GM19324 (cell line): ENCODE results near the gene RNFT2.

ENCODE experiments used
- ATAC-seq: cut with Tn5 transposase; IDR thresholded peaks from one replicate; pipeline ENCODE4 v1.9.1; 2021; ENCODE audit warnings: mild to moderate bottlenecking, moderate library complexity; ENCODE audit not compliant: unreplicated experiment, low FRiP score

Gene RNFT2

DNA sequence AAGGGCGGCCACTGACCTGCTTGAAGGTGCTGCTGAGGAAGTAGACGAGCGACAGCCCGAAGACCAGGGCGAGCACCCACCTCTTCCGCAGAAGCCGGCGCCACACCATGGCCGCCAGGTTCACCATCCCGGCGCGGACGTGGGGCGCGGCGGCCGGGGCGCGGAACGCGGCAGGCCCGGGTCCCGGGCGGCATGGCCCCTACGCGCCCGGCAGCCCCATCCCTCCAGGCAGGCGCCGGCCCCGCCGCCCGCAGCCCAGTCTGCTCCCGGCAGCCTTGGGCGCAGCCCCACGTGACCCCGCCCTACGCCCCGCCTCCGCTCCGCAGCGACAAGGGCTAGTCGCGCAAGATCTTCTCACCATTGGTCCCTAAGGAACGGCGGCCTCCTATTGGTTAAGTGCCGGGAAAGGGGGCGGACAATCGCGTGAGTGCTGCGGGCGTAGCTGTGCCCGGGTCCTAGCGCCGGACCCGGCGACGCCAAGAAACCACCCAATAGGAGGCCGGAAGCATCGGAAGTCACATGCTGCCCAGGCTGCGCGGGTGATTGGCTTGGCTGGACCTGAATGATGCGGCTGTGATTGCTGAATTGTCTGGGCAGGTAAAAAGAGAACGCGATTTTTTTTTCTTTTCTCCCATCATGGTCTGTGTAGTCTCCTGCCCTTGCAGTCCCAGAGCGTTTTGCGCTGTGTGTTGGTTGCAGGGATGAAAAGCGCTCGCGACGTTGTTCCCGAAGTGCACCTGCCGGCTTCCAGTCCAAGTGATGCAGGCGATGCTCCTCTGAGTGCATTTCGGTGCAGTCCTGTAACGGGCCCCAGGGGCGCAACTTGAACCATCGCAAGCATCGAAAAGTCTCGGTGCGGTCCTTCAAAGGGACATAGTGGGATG lies at the start of gene RNFT2, which contains the start of gene SPRING1:
RNFT2 (plus strand) TSS at position 542 of the 884 bp plus-strand sequence. CDS start 2,183 bp downstream, outside the sequence.
SPRING1 (minus strand) TSS at position 296 of the 884 bp plus-strand sequence; CDS start at position 127, 169 bp downstream.
- ATAC-seq: peak; percentile 98

DNA sequence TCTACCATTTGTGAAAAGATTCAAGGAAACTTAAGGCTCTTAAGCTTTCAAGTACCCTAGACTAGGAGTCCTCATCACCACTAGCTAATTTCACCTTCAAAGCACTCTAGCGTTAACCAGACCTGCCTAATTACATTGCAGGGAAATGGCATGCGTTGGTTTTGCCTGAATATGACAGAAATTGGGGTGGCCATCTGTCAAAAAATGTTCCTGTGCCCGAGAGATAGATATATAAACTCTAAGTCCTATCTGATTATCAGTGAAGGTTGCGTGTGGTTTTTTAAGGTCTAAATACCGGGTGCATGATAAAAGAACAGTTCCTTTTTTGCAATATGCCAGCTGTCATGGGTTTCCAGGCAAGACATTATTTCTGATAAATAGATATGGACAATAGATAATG lies 48.6 kb upstream of the RNFT2 start:
- ATAC-seq: no peak

DNA sequence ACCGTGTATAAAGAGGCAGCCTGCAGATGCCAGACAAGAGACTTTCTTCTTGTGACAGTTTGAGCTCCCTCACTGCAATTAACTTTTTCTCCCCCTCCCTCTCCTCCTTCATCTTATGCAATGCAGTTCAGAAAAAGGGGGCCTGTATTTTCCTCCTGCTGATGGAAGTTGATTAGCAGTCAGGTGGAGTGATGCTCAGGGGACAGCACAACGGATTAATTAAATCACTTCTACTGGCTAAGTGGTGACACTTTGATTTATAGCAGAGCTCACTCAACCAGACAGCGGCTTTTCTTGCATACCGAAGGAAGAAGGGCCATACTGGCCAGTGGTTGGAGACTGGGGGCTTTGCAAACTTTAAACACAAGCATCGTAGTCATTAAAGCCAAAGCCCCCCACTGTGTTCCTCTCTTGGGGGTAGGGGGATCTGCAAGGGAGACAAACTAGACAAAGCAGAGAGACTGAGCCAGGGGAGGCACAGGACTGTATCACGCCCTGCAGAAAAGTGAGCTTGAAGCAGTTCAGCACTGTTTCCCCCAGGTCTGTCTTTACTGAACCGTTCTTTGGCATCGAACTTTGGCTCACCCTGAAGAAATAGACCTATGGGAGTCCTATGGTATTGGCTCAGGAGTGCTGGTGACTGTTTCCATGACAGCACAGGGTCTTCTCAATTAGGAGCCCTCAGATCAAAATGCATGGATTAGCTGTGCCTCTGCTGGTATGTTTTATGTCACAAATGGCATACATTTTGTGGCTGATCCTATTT lies 48.0 kb upstream of the RNFT2 start:
- ATAC-seq: no peak

GRCh38 chr12:116691205-116691604 lies 46.9 kb upstream of the RNFT2 start:
- ATAC-seq: no peak

- ATAC-seq: no peak
Measured at GRCh38 chr12:116691636-116692035, 46.5 kb upstream of the RNFT2 start.

GRCh38 chr12:116692605-116693004 lies 45.5 kb upstream of the RNFT2 start:
- no peak for ATAC-seq

DNA sequence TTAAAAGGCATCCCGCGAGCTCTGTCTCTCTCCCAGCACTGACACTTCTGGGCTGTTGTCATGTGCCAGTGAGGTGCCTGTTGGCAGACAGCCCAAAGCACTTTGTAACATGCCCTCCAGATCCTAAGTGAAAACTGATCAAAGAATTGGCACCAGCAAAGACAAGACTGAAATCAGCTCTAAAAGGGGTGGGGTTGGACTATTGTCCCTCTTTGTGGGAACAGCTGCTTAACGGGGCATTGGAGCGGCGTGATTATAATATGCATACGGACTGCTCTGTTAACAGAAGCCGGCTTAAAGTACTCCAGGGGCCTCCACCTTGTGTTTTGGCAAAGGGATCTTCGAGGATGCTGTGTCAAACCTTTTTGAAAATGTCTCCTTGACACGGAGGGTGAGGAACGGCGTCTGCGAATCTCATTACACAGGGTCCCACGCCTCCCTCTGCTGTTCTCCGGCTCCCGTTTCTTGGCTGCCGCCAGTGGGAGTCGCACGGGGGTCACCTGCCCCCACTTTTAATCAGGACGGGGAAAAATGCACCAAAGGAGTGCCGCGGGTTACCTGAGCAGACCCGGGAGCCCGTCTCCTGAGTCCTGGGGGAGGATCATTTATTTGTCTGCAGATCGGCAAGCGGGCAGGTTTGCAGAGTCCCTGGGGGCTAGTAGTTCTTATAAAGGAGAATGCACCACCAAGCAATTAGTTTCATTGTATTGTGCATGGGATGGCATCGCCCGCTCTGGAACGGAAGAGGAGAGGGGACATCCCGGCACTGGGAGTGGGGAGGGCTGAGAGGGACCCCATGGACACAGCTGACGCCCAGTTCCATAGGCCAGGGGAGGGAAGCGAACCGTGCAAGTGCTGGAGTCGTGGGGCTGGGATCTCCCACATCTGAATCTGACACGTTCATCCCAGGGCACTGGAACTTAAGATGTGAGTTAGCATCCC lies 44.6 kb upstream of the RNFT2 start:
- ATAC-seq: no peak

- no peak for ATAC-seq
Measured at GRCh38 chr12:116694653-116695463, 43.3 kb upstream of the RNFT2 start.

- no peak for ATAC-seq
Measured at GRCh38 chr12:116695464-116695725, 42.7 kb upstream of the RNFT2 start.

- no peak for ATAC-seq
Measured at GRCh38 chr12:116697305-116697704, 40.8 kb upstream of the RNFT2 start.

GRCh38 chr12:116697716-116698115 lies 40.4 kb upstream of the RNFT2 start:
- no peak for ATAC-seq

GRCh38 chr12:116698116-116698515 lies 40.0 kb upstream of the RNFT2 start:
- no peak for ATAC-seq

DNA sequence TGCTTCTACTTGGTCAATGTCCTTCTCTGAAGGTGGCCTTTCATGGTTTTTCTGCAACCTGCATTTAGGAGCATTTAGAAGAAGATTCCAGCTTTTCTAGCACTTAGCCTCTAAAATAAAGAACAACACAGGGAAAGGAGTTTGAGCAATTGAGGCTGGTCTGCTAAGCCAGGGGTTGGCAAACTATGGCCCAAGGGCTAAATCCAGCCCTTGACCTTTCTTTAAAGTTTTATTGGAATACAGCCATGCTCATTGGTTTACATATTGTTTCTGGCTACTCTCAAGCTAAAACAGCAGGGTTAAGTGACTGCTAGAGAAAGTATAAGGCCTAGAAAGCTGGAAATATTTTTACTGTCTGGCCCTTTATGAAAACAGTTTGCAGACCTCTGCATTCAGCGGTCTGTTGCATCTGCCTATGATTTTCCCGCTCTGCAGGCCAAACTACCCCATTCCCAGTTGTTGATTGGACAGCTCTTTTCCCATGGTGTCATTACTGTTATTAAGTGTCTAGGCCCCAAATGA lies 39.5 kb upstream of the RNFT2 start:
- no peak for ATAC-seq

- ATAC-seq: no peak
Measured at GRCh38 chr12:116700066-116700465, 38.0 kb upstream of the RNFT2 start.

GRCh38 chr12:116701432-116701831 lies 36.7 kb upstream of the RNFT2 start:
- ATAC-seq: no peak

DNA sequence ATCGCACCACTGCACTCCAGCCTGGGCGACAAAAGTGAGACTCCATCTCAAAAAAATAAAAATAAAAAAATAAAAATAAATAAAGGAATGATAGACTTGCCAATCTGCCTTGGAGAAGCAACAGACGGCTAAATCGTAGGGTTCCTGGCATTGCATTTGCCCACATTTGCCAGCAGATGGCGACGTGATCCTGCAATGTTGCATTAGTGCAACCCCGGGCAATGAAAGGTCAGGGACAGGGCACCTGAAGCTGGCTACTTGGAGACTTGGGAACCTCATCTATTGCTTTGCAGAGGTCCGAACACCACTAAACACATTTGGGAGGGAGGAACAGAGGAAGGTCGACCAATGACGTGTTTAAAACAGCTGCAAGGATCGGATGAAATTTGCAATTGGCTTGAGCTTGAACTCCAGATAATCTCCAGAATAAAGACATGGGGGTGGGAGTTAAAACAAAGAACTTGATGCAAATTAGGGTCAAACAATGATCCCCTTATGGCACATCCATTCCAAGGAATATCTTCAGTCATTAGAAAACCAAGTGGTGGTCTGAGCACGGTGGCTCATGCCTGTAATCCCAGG lies 34.8 kb upstream of the RNFT2 start:
- no peak for ATAC-seq

DNA sequence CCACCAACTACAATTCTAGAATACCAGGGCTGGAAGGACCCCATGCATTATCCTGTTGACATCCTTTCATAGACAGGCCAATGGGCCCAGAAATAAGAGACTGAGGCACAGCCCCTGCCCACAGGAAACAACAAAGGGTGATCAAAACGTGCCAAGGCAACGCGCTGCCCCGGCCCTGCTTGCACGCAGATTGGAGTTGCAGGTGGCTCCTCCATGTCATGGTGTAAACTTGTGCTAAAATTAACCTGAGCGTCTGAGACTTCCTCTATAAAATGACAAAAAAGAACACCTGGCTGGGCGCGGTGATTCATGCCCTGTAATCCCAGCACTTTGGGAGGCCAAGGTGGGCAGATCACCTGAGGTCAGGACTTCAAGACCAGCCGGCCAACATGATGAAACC lies 30.4 kb upstream of the RNFT2 start:
- ATAC-seq: no peak

DNA sequence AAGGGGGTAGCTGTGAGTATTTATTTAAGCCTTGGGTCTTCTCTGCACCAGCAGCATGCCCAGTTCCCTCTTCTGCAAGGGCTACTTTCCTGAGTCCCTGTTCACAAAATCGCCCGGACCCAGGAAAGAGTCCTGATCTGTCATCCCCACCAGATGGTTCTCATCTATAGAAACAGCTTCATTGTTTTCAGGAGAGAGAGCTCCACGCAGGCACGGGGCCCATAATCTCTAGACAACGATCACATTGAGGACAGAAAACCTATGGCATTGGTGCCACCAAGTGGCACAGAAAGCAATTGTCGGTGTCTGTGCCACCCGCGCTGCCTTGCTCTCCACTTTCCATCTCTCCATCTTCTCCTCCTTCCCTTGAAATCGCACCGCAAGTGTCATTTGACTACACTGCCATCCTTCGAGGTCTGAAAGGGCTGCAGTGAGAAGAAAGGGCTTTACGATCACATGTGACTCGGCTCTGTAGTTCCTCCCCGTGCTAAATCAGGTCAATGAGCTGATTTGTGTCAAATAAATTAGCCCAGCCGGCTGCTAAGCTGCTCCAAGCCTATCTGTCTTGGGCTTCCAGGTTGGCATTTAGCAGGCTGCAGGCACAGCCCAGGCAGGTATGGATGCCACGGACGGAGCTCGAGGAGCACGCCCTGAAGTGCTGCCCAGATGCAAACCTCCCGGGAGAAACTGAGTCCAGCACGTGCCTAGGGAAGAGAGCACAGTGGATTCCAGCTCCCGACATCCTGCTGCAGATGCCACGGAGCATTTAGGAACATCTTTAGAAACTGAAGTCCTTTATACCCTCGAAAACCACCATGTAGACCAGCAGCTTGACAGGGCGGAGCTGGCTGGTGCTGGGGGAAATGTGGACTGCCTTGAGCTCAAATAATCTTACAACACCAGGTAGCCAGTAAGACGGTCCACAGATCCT lies 29.0 kb upstream of the RNFT2 start:
- ATAC-seq: no peak
